Omental fat pad (tissue), 4 donors: ENCODE data around the gene PDE4D. TPM values are rescaled to one million over a fixed set of nuclear protein-coding genes. Genes with fewer than 3 reads are reported as not detected.

ENCODE experiments used
- ATAC-seq: fragments of 150-250 bp; one replicate; pipeline ENCODE4 v1.9.1; 2016; ENCODE audit warnings: mild to moderate bottlenecking, moderate library complexity; ENCODE audit not compliant: low FRiP score
- DNase-seq: peaks from one replicate; pipeline ENCODE4 v3.0.0-alpha.2; 2019; ENCODE audit warnings: low spot score
- CTCF ChIP-seq, 3 donors: fragments of 450-650 bp; IDR thresholded peaks; one replicate each; pipeline ENCODE4 v1.5.1; 2016 to 2017; ENCODE audit warnings: antibody characterized with exemption in 3 of 3, mild to moderate bottlenecking in 3 of 3, moderate library complexity in 2 of 3
- total RNA-seq, 4 donors: library from RNA; depleted of rRNA; stranded (reverse); fragments of >200 nt; gene quantifications; one replicate each; pipeline ENCODE4 v1.1.0, GENCODE V29; 2016

The PDE4D gene
- total RNA-seq, 4 donors from 2014 or later, result 32.5 to 94.8 (median 43.2) TPM

DNA sequence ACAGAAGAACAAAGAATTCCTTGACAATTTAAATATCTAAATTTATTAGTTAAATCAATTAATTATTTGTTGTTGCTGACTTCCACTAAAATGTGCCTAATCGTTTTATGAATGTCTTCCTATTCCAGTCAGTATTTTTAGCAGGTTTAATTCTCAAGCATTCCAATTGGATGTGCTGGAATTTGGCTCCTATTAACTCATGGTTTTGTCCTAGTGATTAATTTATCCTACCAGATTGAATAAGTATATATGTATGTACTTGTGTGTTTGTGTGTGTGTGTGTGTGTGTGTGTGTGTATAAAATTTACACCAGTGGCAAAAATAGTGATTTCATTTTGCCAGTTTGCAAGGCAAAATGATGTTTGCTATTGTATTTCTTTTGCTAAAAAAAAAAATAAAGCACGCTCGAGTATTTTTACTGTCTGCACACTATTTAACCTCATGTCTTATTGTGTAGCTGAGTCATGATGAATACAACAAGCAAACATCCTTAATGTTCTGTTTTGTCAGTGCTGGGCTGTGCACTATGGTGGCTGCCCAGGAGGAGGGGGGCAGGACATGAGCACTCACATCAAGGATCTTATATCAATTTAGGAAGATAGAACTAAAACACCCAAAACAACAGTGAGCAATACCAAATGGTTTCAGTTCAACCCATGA is 375.5 kb downstream of the PDE4D start:
- TF ChIP-seq CTCF (IDR thresholded peaks at IDR 0.05), result no peak
- no peak for DNase-seq
- ATAC-seq, result no peak

DNA sequence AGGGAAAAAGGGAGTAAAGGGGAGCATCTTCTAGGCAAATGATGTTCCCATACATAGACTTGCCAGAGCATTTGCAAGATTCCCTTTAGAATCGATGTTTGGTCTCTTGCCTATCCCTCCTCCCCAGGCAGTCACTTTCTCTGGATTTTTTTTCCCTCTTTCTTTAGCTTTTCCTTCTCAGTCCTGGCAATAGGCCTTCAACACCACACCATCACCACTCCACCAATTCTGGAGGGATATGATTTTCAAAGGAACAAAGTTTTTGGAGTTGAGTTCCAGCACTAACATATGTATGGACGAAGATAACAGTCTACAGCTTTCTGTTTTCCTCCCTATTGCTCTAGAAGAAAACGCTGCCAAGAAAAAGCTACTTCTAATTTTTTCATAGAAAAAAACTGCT is 377.4 kb downstream of the PDE4D start:
- TF ChIP-seq CTCF (IDR thresholded peaks at IDR 0.05), result no peak
- ATAC-seq, result no peak
- no peak for DNase-seq

- ATAC-seq (no peak), DNase-seq (no peak)
- no peak for TF ChIP-seq CTCF (IDR thresholded peaks at IDR 0.05)
These were observed 387.1 kb downstream of the PDE4D start for GRCh38 chr5:59506285-59506877.

- TF ChIP-seq CTCF (IDR thresholded peaks at IDR 0.05), result no peak
- no peak for ATAC-seq
- DNase-seq, result no peak
These were observed 389.5 kb downstream of the PDE4D start for GRCh38 chr5:59504043-59504442.

- ATAC-seq (no peak), DNase-seq (no peak)
- TF ChIP-seq CTCF (IDR thresholded peaks at IDR 0.05), result no peak
These were observed 390.3 kb downstream of the PDE4D start for GRCh38 chr5:59503220-59503619.

- TF ChIP-seq CTCF (IDR thresholded peaks at IDR 0.05), result no peak
- DNase-seq, result no peak
- ATAC-seq, result no peak
These were observed 392.2 kb downstream of the PDE4D start for GRCh38 chr5:59501316-59501715.

DNA sequence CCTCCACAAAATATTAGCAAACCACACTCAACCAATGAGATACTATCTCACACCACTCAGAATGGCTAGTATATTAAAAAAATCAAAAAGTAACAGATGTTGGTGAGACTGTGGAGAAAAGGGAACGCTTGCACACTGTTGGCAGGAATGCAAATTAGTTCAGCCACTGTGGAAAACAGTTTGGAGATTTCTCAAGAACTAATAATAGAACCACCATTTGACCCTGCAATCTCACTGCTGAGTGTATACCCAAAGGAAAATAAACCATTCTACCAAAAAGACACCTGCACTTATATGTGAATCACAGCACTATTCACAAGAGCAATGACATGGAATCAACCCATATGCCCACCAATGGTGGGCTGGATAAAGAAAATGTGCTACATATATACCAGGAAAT is 393.5 kb downstream of the PDE4D start:
- DNase-seq (no peak), ATAC-seq (no peak)
- no peak for TF ChIP-seq CTCF (IDR thresholded peaks at IDR 0.05)
